Uterus (tissue), 2 donors: Measurements from ENCODE around the gene KCTD6.

ENCODE experiments used
- CTCF ChIP-seq, 4 experiments: fragments of 200-600 bp in 2 of 4; fragments of 450-650 bp in 2 of 4; sonication (generic) in 2 of 4; IDR thresholded peaks; one replicate each; pipeline ENCODE4 v1.5.1; 2016 to 2019; ENCODE audit warnings: antibody characterized with exemption in 4 of 4, mild to moderate bottlenecking in 2 of 4, moderate library complexity in 1 of 4
- POLR2A ChIP-seq, 2 donors: fragments of 450-650 bp; IDR thresholded peaks; one replicate each; pipeline ENCODE4 v1.6.1; 2016; ENCODE audit warnings: antibody characterized with exemption in 2 of 2, mild to moderate bottlenecking in 1 of 2, moderate library complexity in 1 of 2

DNA sequence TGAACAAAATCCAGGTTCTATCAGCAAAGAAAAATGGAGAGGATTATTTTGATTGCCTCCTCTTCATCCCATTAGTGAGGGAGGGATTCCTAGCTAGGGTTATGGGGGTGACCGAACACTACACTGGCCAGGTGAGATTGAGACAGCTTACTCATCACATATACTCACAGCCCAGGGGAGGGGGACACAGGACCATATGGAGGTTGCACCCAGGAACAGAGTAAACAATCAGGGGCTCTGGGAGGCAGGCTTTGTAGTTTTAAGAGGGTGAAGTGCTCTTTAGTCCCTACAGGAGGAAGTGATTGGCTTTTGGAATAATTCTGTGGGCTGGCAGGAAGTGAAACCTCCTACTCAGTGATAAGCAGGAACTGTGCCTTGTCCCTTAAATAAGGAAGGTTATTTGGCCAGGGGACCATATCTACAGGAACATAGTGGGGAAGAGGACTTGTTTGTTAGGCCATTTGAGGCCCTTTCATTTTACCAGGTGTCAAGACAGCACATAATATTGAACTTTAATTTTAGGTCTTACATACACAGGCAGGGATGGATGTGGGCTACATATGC is 17.5 kb upstream of the KCTD6 start:
- TF ChIP-seq CTCF (IDR thresholded peaks at IDR 0.05) (no peak), POLR2A (IDR thresholded peaks at IDR 0.05) (no peak)
